Activated naive CD8-positive, alpha-beta T cell treated with anti-CD3 and anti-CD28 coated beads, Interleukin-2, amount 10 ng/mL, durations not matched to agents 7 days and 5 days (primary cell): ENCODE data around the gene LAMA3. TPM values are rescaled to one million over a fixed set of nuclear protein-coding genes. Genes with fewer than 3 reads are reported as not detected.

Experiments used
- ATAC-seq: fragments of 150-1000 bp; cut with Tn5 transposase; one replicate; pipeline ENCODE4 v1.10.0; 2021; ENCODE audit warnings: low read depth, moderate library complexity
- POLR2A ChIA-PET: fragments of 350-600 bp; sonication (Branson Sonifier 250); formaldehyde crosslinking; loops from one replicate; lab custom pipeline; 2021; ENCODE audit warnings: antibody characterized with exemption; lab: Charles Lee
- DNase-seq: peaks from one replicate; pipeline ENCODE4 v3.0.0; 2021
- H3K27ac Mint-ChIP-seq: one replicate; pipeline ENCODE4 v1.8.0; 2022; ENCODE audit warnings: mild to moderate bottlenecking, mixed read lengths
- H3K27me3 Mint-ChIP-seq: one replicate; pipeline ENCODE4 v1.8.0; 2022; ENCODE audit warnings: mild to moderate bottlenecking, moderate library complexity, mixed read lengths
- H3K36me3 Mint-ChIP-seq: one replicate; pipeline ENCODE4 v1.8.0; 2021; ENCODE audit warnings: mild to moderate bottlenecking, mixed read lengths
- H3K4me1 Mint-ChIP-seq: one replicate; pipeline ENCODE4 v1.8.0; 2021; ENCODE audit warnings: mixed read lengths
- H3K4me3 Mint-ChIP-seq: one replicate; pipeline ENCODE4 v1.8.0; 2022; ENCODE audit warnings: mild to moderate bottlenecking, moderate library complexity, mixed read lengths
- H3K9me3 Mint-ChIP-seq: one replicate; pipeline ENCODE4 v1.8.0; 2021; ENCODE audit warnings: mixed read lengths
- total RNA-seq, 2 experiments: library from RNA; stranded (reverse); gene quantifications; one replicate each; pipeline ENCODE4 v1.2.3, GENCODE V29; 2021

Gene LAMA3
- total RNA-seq, 2 experiments from 2014 or later: 0.14 to 0.19 TPM

- Mint-ChIP-seq H3K36me3 (peaks cover 6% of the 10 kb centered on the region), H3K27me3 (peaks cover 3% of the 10 kb centered on the region), H3K9me3 (no peaks in the 10 kb centered on the region), H3K27ac (peak overlapping the region; percentile 36), H3K4me3 (no peak overlapping the region), H3K4me1 (peaks cover 39% of the 10 kb centered on the region)
- ATAC-seq (no peak), DNase-seq (no peak)
- POLR2A ChIA-PET: interaction anchor here (0.7 to 1.4 kb wide), 3 partner anchors 12 to 150 kb away, joined by 3 to 5 read pairs (median 3); no protein-coding TSS in a partner anchor
These were observed 170.4 kb downstream of the LAMA3 start for GRCh38 chr18:23859466-23860336.

DNA sequence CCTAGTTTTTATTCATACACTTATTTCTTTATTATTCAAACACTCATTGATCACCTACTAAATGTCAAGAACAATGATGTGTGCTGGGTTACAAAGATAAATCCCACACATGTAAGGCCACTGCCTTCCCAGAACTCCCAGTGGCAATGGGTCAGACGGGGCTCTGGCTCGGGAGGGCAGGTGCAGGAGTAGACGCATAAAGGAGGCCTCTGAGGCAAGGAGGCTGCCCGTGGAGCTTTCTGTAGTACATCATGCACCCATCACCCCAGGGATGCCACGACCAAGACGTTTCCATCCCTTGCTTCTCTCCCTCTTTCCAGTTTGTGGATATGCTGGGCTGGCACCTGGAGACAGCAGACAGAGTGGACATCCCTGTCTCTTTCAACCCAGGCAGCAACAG, 172.1 kb downstream of the LAMA3 start:
- no peak overlapping the region for H3K4me3 Mint-ChIP-seq
- POLR2A ChIA-PET: interaction anchor here (0.8 kb wide), 1 partner anchor 24 kb away, joined by 3 read pairs; no protein-coding TSS in a partner anchor
- H3K4me1 Mint-ChIP-seq: peaks cover 54% of the 10 kb centered on the region

DNA sequence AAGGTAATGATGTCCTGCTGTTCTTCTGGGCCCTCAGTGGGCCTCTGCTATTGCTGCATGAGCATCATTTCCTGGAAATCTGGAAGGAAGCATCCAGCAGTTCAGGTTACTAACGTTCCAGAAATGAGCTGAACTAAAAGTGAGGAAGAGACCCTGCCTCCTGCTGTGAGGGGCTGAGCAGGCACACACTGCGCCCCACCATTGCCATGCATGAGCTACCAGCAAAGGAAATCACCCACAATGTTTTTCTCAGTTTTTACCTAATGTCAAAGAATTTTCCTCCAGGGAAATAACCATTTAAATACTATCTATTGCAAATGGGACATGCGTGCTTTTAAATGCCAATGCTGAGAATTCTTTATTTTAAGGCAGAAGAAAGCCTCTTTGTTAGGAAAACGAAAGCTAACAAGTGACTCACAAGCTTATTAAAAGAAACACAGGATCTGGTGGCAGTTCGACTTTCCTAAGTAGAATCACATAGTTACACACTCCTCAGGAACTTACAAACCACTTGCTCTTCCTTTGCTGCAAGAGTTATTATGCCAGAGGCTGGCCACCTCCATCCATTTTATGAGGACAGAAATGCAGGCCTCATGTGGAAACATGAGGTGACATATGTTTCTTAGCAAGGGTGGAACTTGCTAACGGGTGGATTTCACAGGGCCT, 172.7 kb downstream of the LAMA3 start:
- DNase-seq (no peak), ATAC-seq (no peak)
- peaks cover 58% of the 10 kb centered on the region for H3K4me1 Mint-ChIP-seq
- H3K9me3 Mint-ChIP-seq: no peaks in the 10 kb centered on the region
- peak overlapping the region; percentile 14 for H3K4me3 Mint-ChIP-seq
- peak overlapping the region; percentile 70 for H3K27ac Mint-ChIP-seq
- H3K36me3 Mint-ChIP-seq: peaks cover 6% of the 10 kb centered on the region
- POLR2A ChIA-PET: interaction anchor here (0.8 to 1.0 kb wide), 2 partner anchors 24 to 154 kb away, joined by 3 read pairs; no protein-coding TSS in a partner anchor
- peaks cover 3% of the 10 kb centered on the region for H3K27me3 Mint-ChIP-seq

More for the DNA sequence above, 172.1 kb downstream of the LAMA3 start:
- ATAC-seq (no peak), DNase-seq (no peak)
- H3K27ac Mint-ChIP-seq: peak overlapping the region; percentile 70
- H3K36me3 Mint-ChIP-seq: peaks cover 6% of the 10 kb centered on the region
- H3K9me3 Mint-ChIP-seq: no peaks in the 10 kb centered on the region
- peaks cover 3% of the 10 kb centered on the region for H3K27me3 Mint-ChIP-seq

DNA sequence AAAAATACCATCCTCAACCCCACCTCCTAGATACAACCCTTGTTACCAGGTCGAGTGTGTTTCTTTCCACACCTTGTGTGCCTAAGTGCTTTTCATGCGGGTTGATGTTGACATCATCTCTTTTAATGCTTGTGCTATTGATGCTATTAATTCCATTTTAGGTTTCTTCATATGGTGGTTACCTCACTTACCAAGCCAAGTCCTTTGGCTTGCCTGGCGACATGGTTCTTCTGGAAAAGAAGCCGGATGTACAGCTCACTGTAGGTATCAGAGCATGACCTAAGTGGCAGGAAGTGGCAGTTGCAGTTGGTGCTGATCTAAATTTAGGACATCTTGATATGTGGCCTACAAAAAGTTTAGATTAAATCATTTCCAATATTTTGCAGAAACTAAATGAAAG, 175.4 kb downstream of the LAMA3 start:
- no peaks in the 10 kb centered on the region for H3K9me3 Mint-ChIP-seq
- H3K27me3 Mint-ChIP-seq: no peaks in the 10 kb centered on the region
- H3K4me3 Mint-ChIP-seq: peak overlapping the region; percentile 47
- POLR2A ChIA-PET: interaction anchor here (0.8 to 2.2 kb wide), 3 partner anchors 15 to 36 kb away, joined by 3 to 12 read pairs (median 3); no protein-coding TSS in a partner anchor
- peaks cover 11% of the 10 kb centered on the region for H3K36me3 Mint-ChIP-seq
- no peak for DNase-seq
- ATAC-seq: peak; percentile 91
- peaks cover 61% of the 10 kb centered on the region for H3K4me1 Mint-ChIP-seq
- peak overlapping the region; percentile 90 for H3K27ac Mint-ChIP-seq

DNA sequence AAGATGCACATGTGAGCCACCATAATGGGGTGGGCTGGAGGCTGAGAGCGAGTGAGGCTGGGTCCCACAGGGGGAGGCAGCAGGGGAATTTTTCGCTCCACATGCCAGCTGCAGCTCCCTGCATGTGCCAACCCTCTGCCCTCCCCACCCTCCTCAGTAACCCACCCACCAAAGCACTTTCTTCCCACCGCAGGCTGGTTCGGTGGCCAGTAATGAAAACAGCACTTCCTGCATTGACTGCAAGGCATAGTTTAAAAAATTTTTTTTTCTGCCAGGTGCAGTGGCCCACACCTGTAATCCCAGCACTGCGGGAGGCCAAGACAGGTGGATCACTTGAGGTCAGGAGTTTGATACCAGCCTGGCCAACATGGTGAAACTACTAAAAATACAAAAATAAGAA, 177.8 kb downstream of the LAMA3 start:
- peaks cover 9% of the 10 kb centered on the region for H3K36me3 Mint-ChIP-seq
- peaks cover 60% of the 10 kb centered on the region for H3K4me1 Mint-ChIP-seq
- H3K27me3 Mint-ChIP-seq: no peaks in the 10 kb centered on the region
- no peak overlapping the region for H3K4me3 Mint-ChIP-seq
- H3K9me3 Mint-ChIP-seq: no peaks in the 10 kb centered on the region
- H3K27ac Mint-ChIP-seq: peak overlapping the region; percentile 66
- POLR2A ChIA-PET: no interaction called here
- ATAC-seq (no peak), DNase-seq (no peak)

- H3K9me3 Mint-ChIP-seq: no peaks in the 10 kb centered on the region
- H3K36me3 Mint-ChIP-seq: peaks cover 11% of the 10 kb centered on the region
- no peaks in the 10 kb centered on the region for H3K27me3 Mint-ChIP-seq
- no peak for ATAC-seq
- no peak overlapping the region for H3K4me3 Mint-ChIP-seq
- POLR2A ChIA-PET: no interaction called here
- H3K27ac Mint-ChIP-seq: no peak overlapping the region
- H3K4me1 Mint-ChIP-seq: peaks cover 61% of the 10 kb centered on the region
- DNase-seq: no peak
These were observed 179.0 kb downstream of the LAMA3 start for GRCh38 chr18:23868136-23868785.

- no peak for ATAC-seq
- H3K9me3 Mint-ChIP-seq: no peaks in the 10 kb centered on the region
- peak overlapping the region; percentile 77 for H3K4me3 Mint-ChIP-seq
- DNase-seq: no peak
- H3K27me3 Mint-ChIP-seq: peaks cover 6% of the 10 kb centered on the region
- H3K27ac Mint-ChIP-seq: peak overlapping the region; percentile 87
- H3K4me1 Mint-ChIP-seq: peaks cover 41% of the 10 kb centered on the region
- POLR2A ChIA-PET: interaction anchor here (1.4 kb wide), 1 partner anchor 11 kb away, joined by 5 read pairs; no protein-coding TSS in a partner anchor
- H3K36me3 Mint-ChIP-seq: peaks cover 7% of the 10 kb centered on the region
These were observed 181.6 kb downstream of the LAMA3 start for GRCh38 chr18:23870676-23871380.

DNA sequence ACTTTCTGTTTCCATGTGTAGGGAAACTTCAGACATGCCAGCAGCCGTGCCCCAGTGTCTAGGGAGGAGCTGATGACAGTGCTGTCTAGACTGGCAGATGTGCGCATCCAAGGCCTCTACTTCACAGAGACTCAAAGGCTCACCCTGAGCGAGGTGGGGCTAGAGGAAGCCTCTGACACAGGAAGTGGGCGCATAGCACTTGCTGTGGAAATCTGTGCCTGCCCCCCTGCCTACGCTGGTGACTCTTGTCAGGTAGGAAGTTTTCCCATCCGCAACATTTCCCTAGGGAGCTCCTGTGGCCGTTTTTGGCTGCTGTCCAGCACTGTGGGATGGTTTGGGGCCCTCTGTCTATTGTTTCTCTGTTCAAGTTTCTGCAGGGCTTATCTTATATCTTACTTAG, 182.2 kb downstream of the LAMA3 start:
- ATAC-seq (peak; percentile 100), DNase-seq (peak; percentile 66)
- POLR2A ChIA-PET: interaction anchor here (0.8 to 1.5 kb wide), 3 partner anchors 12 to 267 kb away, joined by 3 to 5 read pairs (median 4); partner anchors contain the start of gene CABYR
- no peaks in the 10 kb centered on the region for H3K9me3 Mint-ChIP-seq
- H3K36me3 Mint-ChIP-seq: peaks cover 7% of the 10 kb centered on the region
- H3K27me3 Mint-ChIP-seq: peaks cover 8% of the 10 kb centered on the region
- peak overlapping the region; percentile 87 for H3K27ac Mint-ChIP-seq
- H3K4me3 Mint-ChIP-seq: peak overlapping the region; percentile 77
- H3K4me1 Mint-ChIP-seq: peaks cover 35% of the 10 kb centered on the region

DNA sequence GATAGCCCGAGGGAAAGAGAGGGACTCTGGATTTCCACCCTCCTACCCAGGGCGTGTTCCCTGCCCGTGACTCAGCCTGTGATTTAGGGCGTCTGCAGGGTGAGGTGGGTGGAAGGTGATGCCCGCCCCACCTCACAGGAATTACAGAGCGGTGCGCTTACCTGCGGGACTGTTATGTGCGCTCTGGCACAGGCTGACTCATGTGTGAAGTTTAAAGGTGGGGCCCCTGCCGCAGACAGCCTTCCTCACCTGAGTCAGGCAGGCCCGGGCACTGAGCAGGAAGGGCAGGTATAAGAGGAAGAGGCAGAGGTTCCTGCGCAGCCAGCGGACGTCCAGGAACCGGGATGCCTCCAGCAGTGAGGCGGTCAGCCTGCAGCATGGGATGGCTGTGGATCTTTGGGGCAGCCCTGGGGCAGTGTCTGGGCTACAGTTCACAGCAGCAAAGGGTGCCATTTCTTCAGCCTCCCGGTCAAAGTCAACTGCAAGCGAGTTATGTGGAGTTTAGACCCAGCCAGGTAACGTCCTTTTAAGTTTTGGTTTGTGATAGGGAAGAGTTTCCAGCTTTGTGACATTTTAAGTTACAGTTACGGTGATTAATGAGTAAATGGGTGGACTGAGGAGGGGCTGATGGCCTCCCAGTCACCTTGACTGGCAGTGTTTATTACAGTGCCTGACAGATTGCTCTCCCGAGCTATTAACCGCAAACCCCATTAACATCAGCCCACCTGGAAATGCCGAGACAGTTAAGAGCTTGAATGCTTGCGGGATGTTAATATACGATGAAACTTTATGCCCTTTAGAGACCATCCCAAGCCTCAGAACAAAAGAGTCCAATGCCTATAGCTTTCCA, 183.7 kb downstream of the LAMA3 start:
- DNase-seq: no peak

GRCh38 chr18:23875966-23876895, 187.0 kb downstream of the LAMA3 start:
- no peak overlapping the region for H3K27ac Mint-ChIP-seq
- no peaks in the 10 kb centered on the region for H3K9me3 Mint-ChIP-seq
- H3K36me3 Mint-ChIP-seq: peaks cover 2% of the 10 kb centered on the region
- ATAC-seq: no peak
- peaks cover 16% of the 10 kb centered on the region for H3K4me1 Mint-ChIP-seq
- POLR2A ChIA-PET: no interaction called here
- peaks cover 22% of the 10 kb centered on the region for H3K27me3 Mint-ChIP-seq
- H3K4me3 Mint-ChIP-seq: no peak overlapping the region
- DNase-seq: no peak

More for the DNA sequence above, 183.7 kb downstream of the LAMA3 start:
- Mint-ChIP-seq H3K27me3 (peaks cover 15% of the 10 kb centered on the region), H3K4me1 (peaks cover 24% of the 10 kb centered on the region), H3K9me3 (no peaks in the 10 kb centered on the region), H3K36me3 (peaks cover 4% of the 10 kb centered on the region), H3K4me3 (peak overlapping the region; percentile 40), H3K27ac (no peak overlapping the region)
- no peak for ATAC-seq
- POLR2A ChIA-PET: interaction anchor here (1.5 kb wide), 1 partner anchor 265 kb away, joined by 3 read pairs; the partner anchor contains the start of gene CABYR

DNA sequence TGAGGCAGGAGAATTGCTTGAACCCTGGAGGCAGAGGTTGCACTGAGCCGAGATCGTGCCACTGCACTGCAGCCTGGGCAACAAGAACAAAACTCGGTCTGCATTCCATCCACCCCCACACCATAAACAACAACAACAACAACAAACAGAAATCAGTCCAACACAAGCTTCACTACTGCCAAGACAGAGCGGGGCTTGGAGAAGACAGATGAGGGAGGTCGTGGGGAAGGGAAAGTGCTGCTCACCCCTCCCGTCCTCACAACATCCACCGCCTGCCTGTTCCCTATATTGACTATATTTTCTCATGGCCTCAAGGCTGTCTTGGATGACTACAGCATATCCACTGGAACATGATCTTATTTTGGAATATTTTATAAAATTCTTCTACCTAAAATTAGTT, 187.7 kb downstream of the LAMA3 start:
- Mint-ChIP-seq H3K4me3 (no peak overlapping the region), H3K4me1 (peaks cover 11% of the 10 kb centered on the region), H3K9me3 (no peaks in the 10 kb centered on the region), H3K27me3 (peaks cover 22% of the 10 kb centered on the region), H3K27ac (no peak overlapping the region), H3K36me3 (peaks cover 2% of the 10 kb centered on the region)
- DNase-seq (no peak), ATAC-seq (no peak)
- POLR2A ChIA-PET: no interaction called here
